DMS53 (cell line): Measurements from ENCODE around the gene ZNF212.
A peak's percentile ranks its signal among the peaks of the same experiment; 100 is the strongest.

Experiments used
- DNase-seq: peaks from one replicate; lab custom pipeline; 2025; lab: John Stamatoyannopoulos, UW

The ZNF212 gene

DNA sequence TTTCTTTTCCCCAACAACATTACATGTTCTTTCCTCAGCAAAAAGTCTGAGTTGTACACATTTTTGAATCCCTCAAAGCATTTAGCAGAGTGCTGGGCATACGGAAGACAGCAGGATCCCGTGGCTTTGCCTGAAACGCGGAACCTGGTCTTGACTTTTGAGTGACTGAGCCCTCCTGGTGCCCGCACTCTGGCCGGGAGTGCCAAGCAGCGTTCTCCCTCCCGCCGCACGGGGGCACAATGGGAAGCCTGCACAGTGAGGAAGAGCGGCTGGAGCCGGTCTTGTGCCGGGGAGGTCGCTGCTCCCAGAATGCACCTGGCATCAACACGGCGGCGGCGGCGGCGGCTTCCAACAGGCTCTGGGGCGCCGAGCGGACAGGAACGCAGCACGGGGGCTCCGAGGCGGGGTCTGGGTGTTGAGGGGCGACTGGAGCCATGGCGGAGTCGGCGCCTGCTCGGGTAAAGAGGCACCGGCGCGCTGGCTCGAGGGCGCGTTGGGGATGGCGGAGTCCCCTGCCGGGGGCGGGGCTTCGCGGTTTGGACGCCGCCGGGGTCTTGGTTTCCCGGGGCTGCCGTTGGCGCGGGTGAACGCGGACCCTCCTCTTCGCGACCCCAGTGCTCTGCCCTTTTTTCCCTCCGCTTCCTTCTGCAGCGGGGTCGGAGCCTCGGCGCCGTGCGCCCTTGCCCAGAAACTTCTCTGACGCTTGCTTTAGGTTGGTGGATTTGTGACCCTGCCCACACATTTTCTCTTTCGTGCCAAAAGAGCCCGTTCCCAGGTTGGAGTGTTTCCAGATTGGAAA is at the start of gene ZNF212:
TSS of gene ZNF212 (plus strand) at position 307 of the 799 bp plus-strand sequence. CDS start at position 435, 128 bp downstream.
- DNase-seq: peak; percentile 98

DNA sequence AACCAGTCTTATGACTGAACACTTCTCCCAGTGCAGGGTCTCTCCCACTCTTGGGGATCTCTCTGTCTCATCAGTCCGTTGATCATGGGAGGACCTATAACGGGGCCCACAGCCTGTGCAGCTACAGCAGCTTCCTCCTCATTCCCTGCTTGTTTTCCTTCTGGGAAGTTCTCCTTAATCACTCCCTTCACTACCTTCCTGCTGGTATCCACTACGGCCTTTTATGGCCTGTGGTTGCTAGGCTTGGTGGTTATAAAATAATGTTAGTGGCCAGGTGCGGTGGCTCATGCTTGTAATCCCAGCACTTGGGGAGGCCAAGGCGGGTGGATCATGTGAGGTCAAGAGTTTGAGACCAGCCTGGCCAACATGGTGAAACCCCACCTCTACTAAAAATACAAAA is 47.6 kb upstream of the ZNF212 start:
- no peak for DNase-seq

DNA sequence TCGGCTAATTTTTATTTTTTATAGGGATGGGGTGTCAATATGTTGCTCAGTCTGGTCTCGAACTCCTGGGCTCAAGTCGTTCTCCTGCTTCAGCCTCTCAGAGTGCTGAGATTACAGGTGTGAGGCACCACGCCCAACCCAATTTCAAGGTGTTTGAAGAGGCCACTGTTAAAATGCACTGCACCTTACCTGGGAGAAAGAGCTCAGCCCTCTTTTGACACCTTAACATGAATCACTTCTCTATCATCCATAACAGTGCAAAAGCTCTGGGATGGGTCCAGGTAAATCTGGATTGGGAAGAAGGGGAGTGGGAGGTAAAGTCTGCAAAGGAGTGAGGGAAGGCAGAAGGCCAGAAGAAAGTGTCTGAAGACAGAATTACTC is 44.7 kb upstream of the ZNF212 start:
- peak; percentile 46 for DNase-seq

DNA sequence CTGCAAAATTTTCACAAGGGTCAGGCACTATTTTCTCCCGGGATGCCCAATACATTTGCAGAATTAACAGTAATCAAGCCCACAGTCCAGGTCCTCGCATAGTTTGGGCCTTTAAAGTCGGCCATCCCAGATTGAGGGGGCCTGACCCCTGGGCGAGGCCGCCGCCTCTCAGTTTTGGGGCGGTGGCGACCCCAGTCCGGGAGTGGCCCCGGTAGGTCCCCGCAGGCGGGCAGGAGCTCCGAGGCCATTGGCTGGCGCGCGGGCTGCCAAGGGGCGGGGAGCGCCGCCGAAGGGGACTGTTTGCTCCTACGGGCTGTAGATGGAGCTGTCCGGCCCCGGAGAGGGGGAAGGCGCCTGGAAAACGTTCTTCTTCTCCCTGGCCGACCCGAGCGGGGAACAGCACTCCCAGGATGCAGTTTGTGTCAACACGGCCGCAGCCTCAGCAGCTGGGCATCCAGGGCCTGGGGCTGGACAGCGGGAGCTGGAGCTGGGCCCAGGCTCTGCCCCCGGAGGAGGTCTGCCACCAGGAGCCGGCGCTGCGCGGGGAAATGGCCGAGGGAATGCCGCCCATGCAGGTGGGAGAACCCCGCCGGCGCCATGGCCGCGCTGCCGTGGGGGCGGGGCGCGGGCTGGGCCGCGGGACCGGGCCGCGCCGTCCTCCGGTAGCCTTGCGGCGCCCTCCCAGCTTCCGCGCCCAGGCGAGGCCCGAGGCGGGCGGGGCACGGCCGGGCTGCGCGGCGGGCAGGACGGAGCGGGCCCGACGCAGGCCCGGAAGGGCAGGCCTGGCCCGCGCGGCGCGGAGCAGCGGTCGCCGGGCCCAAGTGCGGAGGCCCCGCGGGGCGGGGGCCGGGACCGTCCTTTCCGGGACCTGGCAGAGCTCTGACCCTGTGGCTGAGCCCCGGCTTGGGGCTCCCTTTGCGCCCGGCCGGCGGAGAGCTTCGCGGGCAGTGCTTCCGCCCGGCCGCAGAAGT is 44.0 kb upstream of the ZNF212 start, which contains the start of gene ZNF282:
TSS of gene ZNF282 (plus strand) at position 367 of the 971 bp plus-strand sequence. CDS start at position 411, 44 bp downstream.
- DNase-seq: peak; percentile 98

DNA sequence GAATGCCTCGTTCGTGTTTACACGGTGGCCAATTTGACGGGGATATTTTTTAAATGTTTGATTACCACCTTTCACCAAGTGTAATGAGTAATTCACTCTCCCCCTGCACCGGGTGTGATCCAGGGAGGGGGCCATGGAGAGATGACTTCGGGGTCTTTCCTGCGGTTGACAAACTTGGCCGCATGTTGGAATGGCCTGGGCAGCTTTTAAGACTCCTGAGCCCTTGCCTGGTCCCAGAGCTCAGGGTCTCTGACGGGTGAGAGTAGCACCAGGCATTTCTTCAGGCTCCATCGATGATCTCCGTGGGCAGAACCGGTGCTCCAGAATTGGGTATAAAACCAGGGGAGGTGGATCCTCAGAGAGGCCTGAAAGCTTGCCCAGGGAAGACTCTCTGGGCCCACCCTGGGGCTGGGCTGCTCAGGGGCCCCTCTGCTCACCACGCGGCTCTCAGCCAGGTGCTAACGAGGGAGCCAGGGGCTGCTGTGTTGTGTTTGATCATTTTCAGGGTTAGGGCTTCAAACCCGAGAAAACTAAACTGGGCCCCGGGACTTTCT is 43.2 kb upstream of the ZNF212 start:
- peak; percentile 63 for DNase-seq

DNA sequence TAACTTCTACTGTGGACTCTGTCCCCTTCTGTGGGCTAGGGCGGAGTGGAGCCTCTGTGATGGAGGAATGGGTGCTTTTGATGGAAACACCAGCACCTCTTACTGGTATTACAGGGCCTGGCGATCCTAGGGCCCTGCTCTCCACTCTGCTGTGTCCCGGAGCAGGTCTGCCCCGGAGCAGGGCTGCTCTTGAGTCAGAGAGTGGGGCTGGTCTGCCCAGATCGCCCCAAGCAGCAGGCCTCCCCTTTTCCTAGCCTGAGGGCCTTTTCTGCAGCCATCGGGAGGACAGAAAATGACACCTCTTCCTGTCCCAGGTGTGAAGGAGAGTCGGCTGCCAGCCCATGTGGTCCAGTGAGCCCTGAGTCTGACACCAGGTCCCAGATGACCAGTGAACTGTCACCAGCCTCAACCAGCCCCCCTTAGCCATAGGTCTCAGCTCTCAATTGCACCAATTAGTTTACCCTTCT is 42.7 kb upstream of the ZNF212 start:
- DNase-seq: peak; percentile 38

DNA sequence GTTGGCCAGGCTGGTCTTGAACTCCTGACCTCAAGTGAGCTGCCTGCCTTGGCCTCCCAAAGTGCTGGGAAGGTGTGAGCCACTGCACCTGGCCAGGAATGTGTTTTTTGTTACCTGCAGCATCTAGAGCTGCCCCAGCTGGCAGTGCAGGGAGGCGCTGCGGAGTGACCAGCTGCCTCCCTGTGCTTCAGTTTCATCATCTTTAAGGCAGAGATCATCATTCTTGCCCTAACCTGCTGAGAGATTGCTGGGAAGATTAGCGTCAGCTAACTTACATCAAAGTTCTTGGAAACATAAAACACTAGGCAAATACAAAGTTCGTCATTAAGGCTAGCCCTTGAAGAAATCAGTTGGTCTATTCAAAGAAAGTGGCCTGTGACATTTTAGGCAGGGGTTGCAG is 41.8 kb upstream of the ZNF212 start:
- no peak for DNase-seq

DNA sequence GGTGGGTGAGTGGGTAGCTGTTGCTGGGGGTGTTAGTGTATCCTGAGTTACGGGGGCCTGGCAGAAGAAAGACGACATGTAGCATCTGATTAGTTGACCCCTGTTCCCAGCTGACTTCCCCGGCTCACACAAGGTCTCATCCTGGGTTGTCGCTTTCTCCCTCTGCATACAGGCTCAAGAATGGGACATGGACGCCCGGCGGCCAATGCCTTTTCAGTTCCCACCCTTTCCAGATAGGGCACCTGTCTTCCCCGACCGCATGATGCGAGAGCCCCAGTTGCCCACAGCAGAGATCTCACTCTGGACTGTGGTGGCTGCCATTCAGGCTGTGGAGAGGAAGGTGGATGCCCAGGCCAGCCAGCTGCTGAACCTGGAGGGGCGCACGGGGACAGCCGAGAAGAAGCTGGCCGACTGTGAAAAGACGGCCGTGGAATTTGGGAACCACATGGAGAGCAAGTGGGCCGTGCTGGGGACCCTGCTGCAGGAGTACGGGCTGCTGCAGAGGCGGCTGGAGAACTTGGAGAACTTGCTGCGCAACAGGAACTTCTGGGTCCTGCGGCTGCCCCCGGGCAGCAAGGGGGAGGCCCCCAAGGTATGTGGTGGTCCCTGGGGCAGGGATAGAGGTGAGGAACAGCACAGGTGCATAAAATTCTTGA is 41.2 kb upstream of the ZNF212 start:
- DNase-seq: no peak

DNA sequence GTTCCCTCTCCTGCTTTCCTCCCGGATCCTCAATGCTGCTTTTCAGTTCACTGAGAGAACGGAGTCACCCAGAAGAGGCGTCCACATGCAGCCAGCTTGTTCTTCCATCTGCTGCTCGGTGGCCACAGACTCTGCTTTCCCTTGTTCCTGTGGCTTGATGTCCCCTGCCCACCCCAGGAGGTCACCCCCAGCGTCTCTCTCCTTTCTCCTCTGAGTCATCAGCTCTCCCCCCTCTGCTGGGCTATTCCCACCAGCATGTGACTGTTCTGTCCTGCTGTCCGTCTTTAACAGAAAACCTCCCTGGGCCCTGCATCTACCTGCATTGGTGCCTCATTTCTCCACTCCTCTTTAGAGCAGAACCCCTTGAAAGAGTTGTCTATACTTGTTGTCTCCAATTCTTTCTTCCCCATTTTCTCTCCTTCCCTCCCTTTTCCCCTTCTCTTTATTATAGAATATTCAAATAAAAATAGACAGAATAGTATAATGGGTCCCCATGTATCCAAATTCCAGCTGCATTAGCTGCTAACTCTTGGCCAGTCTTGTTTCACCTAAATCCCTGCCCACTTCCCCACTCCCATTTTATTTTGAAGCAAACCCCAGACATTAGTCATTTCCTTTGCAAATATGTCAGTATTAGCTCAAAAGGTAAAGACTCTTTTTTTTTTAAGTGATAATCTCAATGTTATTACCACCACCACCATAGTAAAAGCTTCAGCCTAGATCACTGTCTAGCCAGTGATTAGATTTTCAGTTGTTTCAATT is 40.0 kb upstream of the ZNF212 start:
- DNase-seq: no peak

DNA sequence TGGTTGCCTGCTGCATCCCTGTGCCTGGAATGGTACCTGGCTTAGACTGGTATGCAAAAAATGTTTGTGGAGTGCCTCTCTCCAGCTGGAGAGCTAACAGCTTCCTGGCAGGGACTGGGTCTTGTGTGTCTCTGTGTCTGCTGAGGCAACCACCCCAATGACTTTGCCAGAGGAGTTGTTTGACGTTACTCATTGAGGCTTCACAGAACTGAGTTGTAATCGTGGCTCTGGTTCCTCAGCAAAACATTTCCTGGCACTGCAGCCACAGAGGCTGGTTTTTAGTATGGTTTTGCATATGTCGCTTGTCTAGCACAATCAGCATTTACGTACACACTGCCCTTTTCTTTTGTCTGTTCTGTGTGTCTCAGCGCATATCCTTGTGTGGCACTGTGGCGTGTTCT is 36.6 kb upstream of the ZNF212 start:
- no peak for DNase-seq

DNA sequence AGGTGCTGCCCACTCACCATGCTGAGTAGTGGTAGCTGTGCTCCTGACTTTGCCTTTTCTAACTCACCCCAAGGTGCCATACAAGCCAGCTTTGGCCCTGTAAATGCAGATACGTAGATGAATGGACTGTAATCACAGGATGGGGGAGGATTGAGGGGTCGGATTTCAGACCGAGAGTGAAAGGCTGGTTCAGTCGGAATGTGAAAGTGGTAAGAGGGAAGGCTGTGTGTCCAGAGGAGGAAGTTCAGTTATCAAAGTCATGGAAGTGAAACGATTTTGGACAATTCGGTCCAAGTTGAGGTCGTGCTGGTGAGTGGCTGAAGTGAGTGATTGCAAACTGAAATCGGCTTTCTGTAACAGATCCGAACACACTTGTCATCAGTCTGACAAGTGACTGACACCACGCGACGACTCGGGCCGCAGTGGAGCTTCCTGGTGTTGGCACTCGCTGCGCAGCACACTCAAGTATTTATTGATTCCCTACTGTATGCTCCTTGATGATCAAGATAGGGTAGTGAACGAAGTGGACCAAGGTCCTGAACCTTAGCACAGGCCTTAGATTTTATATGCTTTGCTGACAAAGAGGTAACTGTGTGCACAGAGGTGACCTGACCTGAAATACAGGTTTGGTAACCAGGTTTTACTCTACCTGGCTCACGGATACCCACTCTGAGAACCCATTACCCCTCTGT is 33.6 kb upstream of the ZNF212 start:
- peak; percentile 52 for DNase-seq

DNA sequence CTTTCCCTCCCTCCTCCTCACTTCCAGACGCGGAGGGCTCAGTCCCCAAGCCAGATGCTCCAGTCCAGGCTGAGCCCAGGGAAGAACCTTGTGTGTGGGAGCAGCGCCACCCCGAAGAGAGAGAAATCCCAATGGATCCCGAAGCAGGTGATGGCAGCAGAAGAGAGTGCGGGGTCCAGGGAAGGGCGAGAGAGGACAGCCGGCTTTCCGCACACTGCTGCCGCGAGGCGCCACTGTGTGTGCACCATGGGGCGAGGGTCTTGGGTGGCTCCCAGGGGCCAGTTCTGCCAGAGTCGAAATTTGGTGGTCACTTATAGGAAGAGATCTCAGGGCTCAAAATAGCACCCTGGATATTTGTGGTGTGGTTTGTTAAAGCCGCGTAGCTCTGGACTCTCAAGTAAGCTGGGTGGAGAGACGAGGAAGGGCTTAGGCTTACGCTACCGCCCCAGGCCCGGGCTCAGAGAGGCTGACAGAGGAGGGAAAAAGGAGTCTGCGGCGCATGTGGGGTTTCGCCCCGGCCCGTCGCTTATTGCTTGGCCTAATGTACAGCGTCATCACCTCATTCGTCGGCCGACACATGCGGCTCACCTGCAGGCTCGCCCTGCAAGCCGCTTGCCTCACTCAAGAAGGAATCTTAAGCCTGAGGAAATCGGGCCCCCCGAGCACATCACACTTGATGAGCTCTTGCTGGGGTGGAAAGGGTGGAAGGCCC is 32.0 kb upstream of the ZNF212 start:
- DNase-seq: no peak

DNA sequence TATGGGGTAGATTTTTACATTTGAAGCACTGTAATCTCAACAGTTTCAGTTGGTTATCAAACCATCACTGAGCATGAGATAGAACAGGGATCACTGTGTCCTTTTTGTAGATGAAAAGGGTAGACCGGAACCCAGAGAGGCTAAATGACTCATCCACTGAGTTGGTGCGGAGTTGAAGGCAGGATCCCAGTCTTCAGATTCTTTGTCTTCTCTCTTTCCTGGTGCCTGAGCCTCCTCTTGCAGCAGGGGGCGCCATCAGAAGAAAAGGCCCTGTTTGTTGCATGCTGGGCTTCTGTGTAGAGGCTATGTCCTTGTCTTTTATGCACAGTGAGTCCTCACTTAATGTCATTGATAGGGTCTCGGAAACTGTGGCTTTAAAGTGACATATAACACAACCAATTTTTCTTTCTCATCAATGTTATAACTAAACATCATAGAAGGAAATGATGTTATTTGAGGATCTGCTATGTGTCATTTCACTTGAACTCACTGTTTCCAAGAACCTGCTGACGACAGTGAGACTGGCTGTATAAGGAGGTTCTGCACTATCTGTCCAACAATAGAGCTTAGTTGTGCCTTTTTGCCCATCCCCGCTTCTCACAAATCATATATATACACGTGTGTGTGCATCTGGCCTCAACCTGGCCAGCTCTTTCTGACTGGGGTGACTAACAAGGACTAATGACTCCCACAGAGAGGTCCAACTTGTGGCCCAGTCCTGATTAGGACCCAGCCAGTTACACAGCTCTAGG is 29.8 kb upstream of the ZNF212 start:
- DNase-seq: peak; percentile 81

DNA sequence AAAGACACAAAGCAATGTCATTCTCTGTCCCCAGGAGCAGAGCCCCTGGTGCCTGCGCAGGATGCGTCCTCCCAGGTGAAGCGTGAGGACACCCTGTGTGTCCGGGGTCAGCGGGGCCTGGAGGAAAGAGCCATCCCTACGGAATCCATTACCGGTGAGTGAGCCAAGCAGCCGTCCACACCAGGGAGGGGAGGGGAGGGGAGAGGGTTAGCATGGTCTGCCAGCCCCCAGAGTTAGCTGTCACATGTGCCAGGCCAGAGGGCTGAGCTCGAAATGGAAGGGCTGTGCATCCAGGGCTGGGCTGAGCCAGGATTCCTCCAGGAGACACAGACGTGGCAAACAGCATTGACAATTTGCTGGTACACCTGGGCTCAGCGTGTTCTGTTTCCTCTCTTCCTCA is 28.9 kb upstream of the ZNF212 start:
- no peak for DNase-seq

DNA sequence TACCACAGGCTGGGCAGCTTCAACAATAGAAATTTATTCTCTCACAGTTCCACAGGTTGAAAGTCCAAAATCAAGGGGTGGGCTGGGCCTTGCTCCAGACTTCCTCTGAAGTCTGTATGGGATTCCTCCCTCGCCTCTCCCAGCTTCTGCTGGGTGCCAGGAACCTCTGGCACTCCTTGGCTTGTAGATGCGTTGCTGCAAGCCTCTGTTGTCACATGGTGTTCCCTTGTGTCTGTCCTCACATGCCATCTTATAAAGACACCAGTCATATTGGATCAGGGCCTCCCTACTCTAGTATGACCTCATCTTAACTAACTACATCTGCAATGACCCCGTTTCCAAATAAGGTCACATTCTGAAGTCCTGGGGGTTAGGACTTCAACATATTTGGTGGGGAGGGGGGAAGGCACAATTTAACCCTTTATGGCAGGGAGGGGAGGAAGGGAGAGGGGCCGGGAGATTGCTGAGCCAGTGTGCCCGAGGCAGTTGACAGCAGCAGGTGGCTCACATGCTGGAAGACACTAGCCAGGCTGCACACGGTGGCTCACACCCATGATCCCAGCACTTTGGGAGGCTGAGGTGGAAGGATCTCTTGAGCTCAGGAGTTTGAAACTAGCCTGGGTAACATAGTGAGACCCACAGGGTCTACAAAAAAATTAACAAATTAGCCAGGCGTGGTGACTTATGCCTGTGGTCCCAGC is 25.3 kb upstream of the ZNF212 start:
- no peak for DNase-seq

DNA sequence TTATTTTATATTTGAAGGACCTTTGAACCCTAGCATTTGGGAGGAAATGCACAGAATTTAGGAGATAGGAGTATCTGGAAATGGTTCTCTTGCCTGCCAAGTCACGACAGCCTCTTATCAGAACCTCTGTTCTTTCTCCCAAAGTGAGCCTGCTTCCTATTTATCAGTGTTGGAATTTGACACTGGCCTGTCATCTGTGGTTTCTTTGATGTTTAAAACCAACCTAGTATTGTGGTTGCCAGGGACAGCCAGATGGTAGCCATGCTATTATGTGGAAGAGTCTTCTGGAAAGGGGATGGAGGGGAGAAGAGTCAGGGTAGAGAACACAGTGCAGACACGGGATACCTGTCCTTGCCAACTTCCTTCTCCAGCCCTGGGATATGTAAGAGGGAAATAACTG is 23.0 kb upstream of the ZNF212 start:
- no peak for DNase-seq

DNA sequence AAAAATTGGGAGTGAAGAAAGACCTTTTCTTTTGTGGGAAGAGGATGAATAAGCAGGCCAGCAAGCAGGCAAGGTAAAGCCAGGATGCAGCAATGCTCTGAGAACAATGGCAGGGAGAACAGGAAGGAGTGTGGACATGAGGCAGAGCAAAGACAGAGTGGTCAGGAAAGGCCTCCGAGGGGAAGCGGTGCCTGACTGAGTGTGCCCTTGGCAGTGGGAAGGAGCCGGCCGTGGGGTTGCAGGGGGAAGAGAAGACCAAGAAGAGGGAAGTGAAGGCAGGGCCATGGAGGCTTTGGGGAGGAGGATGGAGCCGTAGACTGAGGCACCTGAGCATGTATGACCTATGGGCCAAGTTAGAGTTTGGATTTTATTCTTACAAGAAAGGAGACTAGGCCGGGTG is 21.9 kb upstream of the ZNF212 start:
- DNase-seq: no peak
